ENCODE data around the gene ACSM3. TPM values are rescaled to one million over a fixed set of nuclear protein-coding genes. Genes with fewer than 3 reads are reported as not detected.

The ACSM3 gene
- total and polyA plus RNA-seq, 10 of the 15 experiments (the other 5 are each of a cell fraction or from before 2014, with no cell fraction given), result 4.9 to 21.0 (median 7.0) TPM

GRCh38 chr16:20806168-20807050, 42.6 kb downstream of the ACSM3 start, which contains the start of the genes ERI2 and REXO5 (continued):
- peak; percentile 75 for TF ChIP-seq EED (IDR thresholded peaks at IDR 0.05; ENCODE audit: low read depth)
- peak; percentile 82 to 91 for TF ChIP-seq IKZF2 (IDR thresholded peaks at IDR 0.05)
- no peak for TF ChIP-seq MYC (IDR thresholded peaks at IDR 0.05; ENCODE audit: insufficient read depth, insufficient read length, insufficient replicate concordance, low read length, severe bottlenecking)
- no peak for TF ChIP-seq ATF3 (IDR thresholded peaks at IDR 0.05; ENCODE audit: borderline replicate concordance, extremely low read depth, low read depth, low read length)
- no peak for TF ChIP-seq SPI1 (IDR thresholded peaks at IDR 0.05; ENCODE audit: borderline replicate concordance, insufficient read depth, low read depth, low read length)
- no peak for TF ChIP-seq SRF (IDR thresholded peaks at IDR 0.05; ENCODE audit: low read depth in 2 of 2, low read length in 2 of 2)
- 0 out of 2 replicates have a peak, but pooled peaks have one; percentile 6 for TF ChIP-seq TBL1XR1 (IDR thresholded peaks at IDR 0.05; ENCODE audit: low read depth, low read length)
- TF ChIP-seq RUNX3 (IDR thresholded peaks at IDR 0.05; ENCODE audit: low read length), result peak; percentile 61; the same call in 1 of the 2 replicates
- TF ChIP-seq ZZZ3 (IDR thresholded peaks at IDR 0.05; ENCODE audit: control insufficient read depth, insufficient read length, low read depth), result no peak
- TF ChIP-seq SP1 (IDR thresholded peaks at IDR 0.05; ENCODE audit: low read depth, low read length), result no peak
- peak; percentile 98 for TF ChIP-seq E2F4 (IDR thresholded peaks at IDR 0.05; ENCODE audit: low read depth, low read length)
- TF ChIP-seq PRDM15 (CRISPR knock-in tag; IDR thresholded peaks at IDR 0.05), result no peak
- no peak for TF ChIP-seq USF2 (IDR thresholded peaks at IDR 0.05; ENCODE audit: borderline replicate concordance, low read depth, low read length)
- TF ChIP-seq BCLAF1 (IDR thresholded peaks at IDR 0.05), result no peak
- peak; percentile 21 for TF ChIP-seq SMAD1 (IDR thresholded peaks at IDR 0.05; ENCODE audit: low read depth, partially characterized antibody)
- TF ChIP-seq ZNF207 (IDR thresholded peaks at IDR 0.05; ENCODE audit: borderline replicate concordance), result no peak; the same call in 1 of the 2 replicates
